ENCODE measurements around the gene BIRC6.

The BIRC6 gene

DNA sequence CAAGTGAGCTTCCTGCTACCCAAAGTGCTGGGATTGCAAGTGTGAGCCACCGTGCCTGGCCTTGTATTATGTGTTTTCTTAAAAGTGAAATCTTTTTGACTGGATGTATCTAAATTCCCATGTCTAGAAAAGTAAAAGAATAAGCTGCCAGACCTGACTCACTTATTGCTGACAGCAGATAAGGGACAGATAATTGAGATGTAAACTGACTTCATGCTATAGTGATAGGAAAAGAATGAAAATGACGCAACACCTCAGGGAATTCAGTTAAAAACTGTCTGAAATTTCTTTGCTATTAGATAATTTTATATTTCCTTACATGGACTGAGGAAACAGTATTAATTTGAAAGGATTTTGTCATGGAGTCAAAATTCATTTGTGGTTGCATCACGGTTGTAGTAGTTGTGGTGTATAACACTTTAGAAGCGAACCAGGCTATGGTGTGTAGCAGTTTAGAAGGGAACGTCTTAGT lies 290.4 kb downstream of the BIRC6 start:
- TF ChIP-seq, protein P1, sequence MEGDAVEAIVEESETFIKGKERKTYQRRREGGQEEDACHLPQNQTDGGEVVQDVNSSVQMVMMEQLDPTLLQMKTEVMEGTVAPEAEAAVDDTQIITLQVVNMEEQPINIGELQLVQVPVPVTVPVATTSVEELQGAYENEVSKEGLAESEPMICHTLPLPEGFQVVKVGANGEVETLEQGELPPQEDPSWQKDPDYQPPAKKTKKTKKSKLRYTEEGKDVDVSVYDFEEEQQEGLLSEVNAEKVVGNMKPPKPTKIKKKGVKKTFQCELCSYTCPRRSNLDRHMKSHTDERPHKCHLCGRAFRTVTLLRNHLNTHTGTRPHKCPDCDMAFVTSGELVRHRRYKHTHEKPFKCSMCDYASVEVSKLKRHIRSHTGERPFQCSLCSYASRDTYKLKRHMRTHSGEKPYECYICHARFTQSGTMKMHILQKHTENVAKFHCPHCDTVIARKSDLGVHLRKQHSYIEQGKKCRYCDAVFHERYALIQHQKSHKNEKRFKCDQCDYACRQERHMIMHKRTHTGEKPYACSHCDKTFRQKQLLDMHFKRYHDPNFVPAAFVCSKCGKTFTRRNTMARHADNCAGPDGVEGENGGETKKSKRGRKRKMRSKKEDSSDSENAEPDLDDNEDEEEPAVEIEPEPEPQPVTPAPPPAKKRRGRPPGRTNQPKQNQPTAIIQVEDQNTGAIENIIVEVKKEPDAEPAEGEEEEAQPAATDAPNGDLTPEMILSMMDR (IDR thresholded peaks at IDR 0.05; ENCODE audit: low read depth, low read length) = no peak
- peaks cover 19% of the 10 kb centered on the region for H3K36me3 ChIP-seq
- no peak for DNase-seq

DNA sequence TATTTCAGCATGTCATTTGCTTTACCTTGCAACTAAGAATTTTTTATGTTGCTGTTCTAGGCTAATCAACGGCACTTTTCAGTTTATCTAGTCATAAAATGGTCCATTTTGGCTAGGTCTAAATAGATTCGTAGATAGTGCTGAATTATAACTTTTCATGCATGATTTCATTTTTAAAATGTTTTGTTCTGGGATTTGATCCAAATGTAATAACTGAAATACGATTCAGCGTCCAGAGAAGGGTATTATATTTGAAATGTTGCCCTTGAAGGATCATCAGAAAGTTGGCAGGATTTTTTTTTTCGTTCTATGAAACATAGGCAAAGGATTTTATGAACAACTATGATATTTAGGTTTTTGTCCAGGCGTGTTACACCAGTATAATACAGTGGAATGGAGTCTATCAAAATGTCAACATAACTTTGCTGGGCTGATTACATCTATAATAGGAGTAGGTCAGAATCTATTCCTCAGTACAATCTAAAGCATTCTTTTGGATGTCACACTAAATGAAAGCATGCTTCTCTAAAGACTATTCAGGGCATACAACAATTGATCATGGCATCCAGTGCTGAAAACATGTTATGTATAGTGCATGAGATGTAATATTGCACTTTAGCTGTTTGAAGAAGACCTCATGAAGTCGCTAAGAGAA lies 295.9 kb downstream of the BIRC6 start:
- no peaks in the 10 kb centered on the region for H3K27me3 ChIP-seq (ENCODE audit: insufficient read depth, low read depth, severe bottlenecking)
- no peak overlapping the region for H3K27ac ChIP-seq
- H3K36me3 ChIP-seq = 0 out of 2 replicates have a peak, but pooled peaks cover 3% of the 10 kb centered on the region
- no peaks in the 10 kb centered on the region for H3K9me3 ChIP-seq (ENCODE audit: severe bottlenecking)
- TF ChIP-seq, protein P1 (IDR thresholded peaks at IDR 0.05; ENCODE audit: low read depth, low read length) = no peak
- no peak overlapping the region for H3K4me3 ChIP-seq (ENCODE audit: low read depth, low read length)
- DNase-seq = no peak

More for the DNA sequence above, 290.4 kb downstream of the BIRC6 start:
- no peaks in the 10 kb centered on the region for H3K9me3 ChIP-seq (ENCODE audit: severe bottlenecking)
- H3K27ac ChIP-seq = no peak overlapping the region
- H3K27me3 ChIP-seq (ENCODE audit: insufficient read depth, low read depth, severe bottlenecking) = no peaks in the 10 kb centered on the region
- no peak overlapping the region for H3K4me3 ChIP-seq (ENCODE audit: low read depth, low read length)

DNA sequence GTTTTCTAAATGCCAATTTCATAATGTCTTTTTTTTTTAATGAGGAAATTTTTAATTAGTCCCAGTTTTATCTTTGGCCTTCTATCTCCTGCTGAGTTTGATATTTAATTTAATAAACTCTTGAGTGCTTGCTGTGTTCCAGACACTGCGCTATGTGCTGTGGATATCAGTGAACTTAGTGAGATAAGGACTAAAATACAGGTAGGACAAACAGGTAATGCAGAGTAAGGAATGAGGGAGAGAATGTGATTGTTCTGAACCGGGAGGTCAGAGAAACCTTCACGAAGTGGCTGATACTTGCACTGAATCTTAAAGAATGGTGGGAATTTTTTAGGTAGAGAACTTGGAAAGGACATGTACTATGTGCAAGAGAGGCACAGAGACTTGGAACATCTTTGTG lies 299.2 kb downstream of the BIRC6 start:
- Histone ChIP-seq H3K27ac (no peak overlapping the region), H3K9me3 (ENCODE audit: severe bottlenecking) (no peaks in the 10 kb centered on the region), H3K36me3 (0 out of 2 replicates have a peak, but pooled peaks cover 3% of the 10 kb centered on the region), H3K27me3 (ENCODE audit: insufficient read depth, low read depth, severe bottlenecking) (no peaks in the 10 kb centered on the region), H3K4me3 (ENCODE audit: low read depth, low read length) (no peak overlapping the region)
- no peak for DNase-seq
- TF ChIP-seq, protein P1 (IDR thresholded peaks at IDR 0.05; ENCODE audit: low read depth, low read length) = no peak

DNA sequence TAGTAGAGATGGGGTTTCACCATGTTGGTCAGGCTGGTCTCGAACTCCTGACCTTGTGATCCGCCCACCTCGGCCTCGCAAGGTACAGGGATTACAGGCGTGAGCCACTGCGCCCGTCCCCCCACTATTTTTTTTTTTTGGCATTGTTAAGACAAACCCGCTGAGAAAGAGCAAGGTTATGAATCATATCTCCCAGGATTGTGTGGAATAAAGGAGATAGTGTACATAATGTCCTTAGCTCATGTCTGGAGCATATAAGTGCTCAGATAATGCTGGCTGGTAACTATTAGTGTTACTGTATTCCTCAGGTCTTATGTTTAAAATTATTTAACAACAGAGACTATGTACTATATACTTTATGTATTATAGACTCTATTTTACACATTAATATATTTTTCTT lies 307.0 kb downstream of the BIRC6 start:
- H3K4me3 ChIP-seq (ENCODE audit: low read depth, low read length) = no peak overlapping the region
- H3K27ac ChIP-seq = no peak overlapping the region

DNA sequence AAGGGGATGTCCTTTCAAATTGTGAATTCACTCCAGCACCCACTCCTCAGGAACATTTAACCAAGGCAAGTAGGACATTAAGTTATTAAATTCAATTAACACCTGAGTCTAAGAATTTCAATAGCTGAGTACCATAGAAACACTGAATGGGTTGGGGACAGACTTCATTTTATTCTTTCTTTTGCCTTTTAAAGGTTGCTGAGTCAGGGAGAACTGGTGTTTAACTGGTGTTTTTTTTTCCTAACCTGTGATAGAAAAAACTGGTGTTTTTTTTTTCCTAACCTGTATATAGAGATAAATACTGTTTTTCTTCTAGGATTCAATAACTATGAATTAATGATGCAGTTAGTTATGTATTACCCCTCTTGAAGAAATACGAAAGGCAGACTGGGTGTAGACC lies 309.9 kb downstream of the BIRC6 start:
- no peaks in the 10 kb centered on the region for H3K36me3 ChIP-seq
- H3K4me3 ChIP-seq (ENCODE audit: low read depth, low read length) = no peak overlapping the region
- TF ChIP-seq, protein P1 (IDR thresholded peaks at IDR 0.05; ENCODE audit: low read depth, low read length) = no peak
- H3K27me3 ChIP-seq (ENCODE audit: insufficient read depth, low read depth, severe bottlenecking) = no peaks in the 10 kb centered on the region
- H3K27ac ChIP-seq = no peak overlapping the region
- no peaks in the 10 kb centered on the region for H3K9me3 ChIP-seq (ENCODE audit: severe bottlenecking)
- DNase-seq = no peak

More for the DNA sequence above, 307.0 kb downstream of the BIRC6 start:
- TF ChIP-seq, protein P1 (IDR thresholded peaks at IDR 0.05; ENCODE audit: low read depth, low read length) = no peak
- no peak for DNase-seq
- H3K36me3 ChIP-seq = no peaks in the 10 kb centered on the region
- no peaks in the 10 kb centered on the region for H3K27me3 ChIP-seq (ENCODE audit: insufficient read depth, low read depth, severe bottlenecking)
- H3K9me3 ChIP-seq (ENCODE audit: severe bottlenecking) = no peaks in the 10 kb centered on the region

DNA sequence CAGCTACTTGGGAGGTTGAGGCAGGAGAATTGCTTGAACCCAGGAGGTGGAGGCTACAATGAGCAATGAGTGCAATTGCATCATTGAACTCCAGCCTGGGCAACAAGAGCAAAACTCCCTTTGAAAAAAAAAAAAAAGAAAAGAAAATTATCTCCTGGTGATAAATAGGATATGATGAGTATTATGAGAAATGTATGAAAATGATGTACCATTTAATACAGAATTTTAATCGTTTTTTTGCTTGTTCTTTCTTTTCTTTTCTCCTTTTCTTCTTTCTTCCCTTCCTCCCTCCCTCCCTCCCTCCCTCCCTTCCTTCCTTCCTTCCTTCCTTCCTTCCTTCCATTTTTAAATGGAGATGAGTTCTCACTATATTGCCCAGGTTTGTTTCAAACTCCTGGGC lies 311.4 kb downstream of the BIRC6 start:
- Histone ChIP-seq H3K36me3 (no peaks in the 10 kb centered on the region), H3K27ac (no peak overlapping the region)
- TF ChIP-seq, protein P1 (IDR thresholded peaks at IDR 0.05; ENCODE audit: low read depth, low read length) = no peak

More for the DNA sequence above, 311.4 kb downstream of the BIRC6 start:
- no peaks in the 10 kb centered on the region for H3K9me3 ChIP-seq (ENCODE audit: severe bottlenecking)
- H3K27me3 ChIP-seq (ENCODE audit: insufficient read depth, low read depth, severe bottlenecking) = no peaks in the 10 kb centered on the region
- no peak for DNase-seq
- H3K4me3 ChIP-seq (ENCODE audit: low read depth, low read length) = no peak overlapping the region
